ENCODE results near the gene RAB40B. TPM values are rescaled to one million over a fixed set of nuclear protein-coding genes. Genes with fewer than 3 reads are reported as not detected.

RAB40B gene
- total RNA-seq, 3 donors from 2014 or later, result 8.8 to 25.6 (median 12.8) TPM

- H3K9me3 ChIP-seq, result peaks cover 0 to 11% of the 10 kb centered on the region in 2 donors
- no peaks in the 10 kb centered on the region for H3K27me3 ChIP-seq
- no peak overlapping the region for H3K4me3 ChIP-seq
- H3K36me3 ChIP-seq, result no peaks in the 10 kb centered on the region
- no peaks in the 10 kb centered on the region for H3K4me1 ChIP-seq
- no peak for DNase-seq (ENCODE audit: low spot score in 2 of 2)
- intact Hi-C loops (cut with DNase I; ENCODE audit: low total_unique reads), result no loop called here
- no peak for TF ChIP-seq POLR2AphosphoS5 (IDR thresholded peaks at IDR 0.05)
- no peak for TF ChIP-seq CTCF (IDR thresholded peaks at IDR 0.05)
- no peak for TF ChIP-seq POLR2A (IDR thresholded peaks at IDR 0.05)
- peak overlapping the region; percentile 14 to 91 for H3K27ac ChIP-seq
These were observed 60.2 kb downstream of the RAB40B start for GRCh38 chr17:82638183-82638773.

- TF ChIP-seq POLR2AphosphoS5 (IDR thresholded peaks at IDR 0.05) (peak in 1 of 3 donors; percentile 19), POLR2A (IDR thresholded peaks at IDR 0.05) (no peak)
- intact Hi-C loops (cut with DNase I; ENCODE audit: low total_unique reads), result no loop called here
- peaks cover 0 to 11% of the 10 kb centered on the region in 2 donors for H3K9me3 ChIP-seq
- H3K4me3 ChIP-seq, result peak overlapping the region in 1 of 3 donors; percentile 27
- peak overlapping the region; percentile 88 to 91 for H3K27ac ChIP-seq
- DNase-seq (ENCODE audit: low spot score in 2 of 2), result peak in 1 of 2 donors; percentile 63
- no peaks in the 10 kb centered on the region for H3K4me1 ChIP-seq
- no peaks in the 10 kb centered on the region for H3K27me3 ChIP-seq
- no peaks in the 10 kb centered on the region for H3K36me3 ChIP-seq
These were observed 61.6 kb downstream of the RAB40B start for GRCh38 chr17:82636626-82637598.

GRCh38 chr17:82633343-82633742 is 65.2 kb downstream of the RAB40B start:
- H3K27me3 ChIP-seq, result no peaks in the 10 kb centered on the region
- TF ChIP-seq CTCF (IDR thresholded peaks at IDR 0.05) (no peak), POLR2A (IDR thresholded peaks at IDR 0.05) (no peak), POLR2AphosphoS5 (IDR thresholded peaks at IDR 0.05) (no peak)
- DNase-seq (ENCODE audit: low spot score in 2 of 2), result no peak
- H3K4me3 ChIP-seq, result no peak overlapping the region
- H3K36me3 ChIP-seq, result no peaks in the 10 kb centered on the region
- H3K4me1 ChIP-seq, result no peaks in the 10 kb centered on the region
- peaks cover 0 to 11% of the 10 kb centered on the region in 2 donors for H3K9me3 ChIP-seq
- intact Hi-C loops (cut with DNase I; ENCODE audit: low total_unique reads), result no loop called here
- peak overlapping the region in 1 of 2 donors; percentile 40 for H3K27ac ChIP-seq

- Histone ChIP-seq H3K4me3 (no peak overlapping the region), H3K36me3 (no peaks in the 10 kb centered on the region), H3K27me3 (no peaks in the 10 kb centered on the region), H3K9me3 (peaks cover 0 to 9% of the 10 kb centered on the region in 2 donors), H3K27ac (peak overlapping the region in 1 of 2 donors; percentile 42), H3K4me1 (no peaks in the 10 kb centered on the region)
- no peak for TF ChIP-seq CTCF (IDR thresholded peaks at IDR 0.05)
- no peak for TF ChIP-seq POLR2AphosphoS5 (IDR thresholded peaks at IDR 0.05)
- TF ChIP-seq POLR2A (IDR thresholded peaks at IDR 0.05), result no peak
- DNase-seq (ENCODE audit: low spot score in 2 of 2), result no peak
- intact Hi-C loops (cut with DNase I; ENCODE audit: low total_unique reads), result no loop called here
These were observed 66.0 kb downstream of the RAB40B start for GRCh38 chr17:82632451-82632850.

GRCh38 chr17:82631544-82631943 is 67.0 kb downstream of the RAB40B start:
- DNase-seq (ENCODE audit: low spot score in 2 of 2), result no peak
- H3K27ac ChIP-seq, result peak overlapping the region in 1 of 2 donors; percentile 42
- no peaks in the 10 kb centered on the region for H3K4me1 ChIP-seq
- H3K4me3 ChIP-seq, result no peak overlapping the region
- no peaks in the 10 kb centered on the region for H3K9me3 ChIP-seq
- H3K36me3 ChIP-seq, result no peaks in the 10 kb centered on the region
- H3K27me3 ChIP-seq, result no peaks in the 10 kb centered on the region
- no peak for TF ChIP-seq POLR2AphosphoS5 (IDR thresholded peaks at IDR 0.05)
- no peak for TF ChIP-seq POLR2A (IDR thresholded peaks at IDR 0.05)
- no peak for TF ChIP-seq CTCF (IDR thresholded peaks at IDR 0.05)
- intact Hi-C loops (cut with DNase I; ENCODE audit: low total_unique reads), result no loop called here

Measured in breast epithelium (tissue), 4 donors.